ENCODE data around the gene VPS54.

VPS54 gene

DNA sequence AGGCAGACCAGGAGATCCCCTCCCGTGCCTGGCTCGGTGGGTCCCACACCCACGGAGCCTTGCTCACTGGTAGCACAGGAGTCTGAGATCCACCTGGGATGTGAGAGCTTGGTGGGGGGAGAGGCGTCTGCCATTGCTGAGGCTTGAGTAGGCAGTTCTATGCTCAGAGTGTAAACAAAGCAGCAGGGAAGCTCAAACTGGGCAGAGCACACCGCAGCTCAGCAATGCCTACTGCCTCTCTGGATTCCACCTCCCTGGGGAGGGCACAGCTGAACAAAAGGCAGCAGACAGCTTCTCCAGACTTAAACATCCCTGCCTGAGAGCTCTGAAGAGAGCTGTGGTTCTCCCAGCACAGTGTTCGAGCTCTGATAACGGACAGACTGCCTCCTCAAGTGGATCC is 92.4 kb downstream of the VPS54 start:
- DNase-seq (ENCODE audit: insufficient read length, low spot score) (no peak), FAIRE-seq (no peak)
- TF ChIP-seq, protein P1, sequence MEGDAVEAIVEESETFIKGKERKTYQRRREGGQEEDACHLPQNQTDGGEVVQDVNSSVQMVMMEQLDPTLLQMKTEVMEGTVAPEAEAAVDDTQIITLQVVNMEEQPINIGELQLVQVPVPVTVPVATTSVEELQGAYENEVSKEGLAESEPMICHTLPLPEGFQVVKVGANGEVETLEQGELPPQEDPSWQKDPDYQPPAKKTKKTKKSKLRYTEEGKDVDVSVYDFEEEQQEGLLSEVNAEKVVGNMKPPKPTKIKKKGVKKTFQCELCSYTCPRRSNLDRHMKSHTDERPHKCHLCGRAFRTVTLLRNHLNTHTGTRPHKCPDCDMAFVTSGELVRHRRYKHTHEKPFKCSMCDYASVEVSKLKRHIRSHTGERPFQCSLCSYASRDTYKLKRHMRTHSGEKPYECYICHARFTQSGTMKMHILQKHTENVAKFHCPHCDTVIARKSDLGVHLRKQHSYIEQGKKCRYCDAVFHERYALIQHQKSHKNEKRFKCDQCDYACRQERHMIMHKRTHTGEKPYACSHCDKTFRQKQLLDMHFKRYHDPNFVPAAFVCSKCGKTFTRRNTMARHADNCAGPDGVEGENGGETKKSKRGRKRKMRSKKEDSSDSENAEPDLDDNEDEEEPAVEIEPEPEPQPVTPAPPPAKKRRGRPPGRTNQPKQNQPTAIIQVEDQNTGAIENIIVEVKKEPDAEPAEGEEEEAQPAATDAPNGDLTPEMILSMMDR (IDR thresholded peaks at IDR 0.05; ENCODE audit: insufficient read depth, missing control alignments): no peak

DNA sequence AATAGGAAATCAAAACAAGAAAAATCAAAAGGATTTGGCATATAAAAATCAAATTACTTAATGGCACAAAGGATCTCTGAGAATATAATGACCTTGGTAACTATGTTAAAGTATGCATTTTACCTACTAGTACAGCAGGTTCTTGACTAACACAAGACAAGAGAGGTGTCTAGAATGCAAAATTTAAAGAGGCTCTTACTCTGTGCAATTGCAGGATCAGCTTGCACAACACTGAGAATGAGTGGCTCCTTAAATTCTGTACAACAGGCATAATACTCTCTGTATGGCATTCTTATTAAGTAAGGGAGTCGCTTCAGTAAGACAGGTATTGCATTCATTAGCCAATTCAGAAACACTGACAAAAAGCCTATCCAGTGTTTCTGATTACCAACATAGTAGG is 104.9 kb downstream of the VPS54 start:
- no peak for FAIRE-seq
- TF ChIP-seq, protein P1 (IDR thresholded peaks at IDR 0.05; ENCODE audit: insufficient read depth, missing control alignments): no peak
- DNase-seq (ENCODE audit: insufficient read length, low spot score): no peak

DNA sequence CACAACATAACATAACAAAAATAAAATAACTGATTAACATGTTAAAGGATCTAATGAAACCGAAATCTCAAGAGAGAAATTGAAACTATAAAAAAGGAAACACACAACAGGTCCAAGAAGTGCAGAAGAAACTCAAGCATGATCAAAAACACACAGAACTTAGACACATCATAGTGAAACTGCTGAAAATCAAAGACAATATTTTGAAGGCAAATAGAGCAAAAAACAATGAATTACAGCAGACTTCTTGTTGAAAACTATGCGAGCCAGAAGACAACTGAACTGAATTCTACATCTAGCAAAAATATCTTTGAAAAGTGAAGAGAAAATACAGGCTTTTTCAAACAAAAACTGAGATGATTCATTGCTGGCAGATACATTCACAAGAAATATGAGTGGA is 116.2 kb downstream of the VPS54 start:
- TF ChIP-seq, protein P1 (IDR thresholded peaks at IDR 0.05; ENCODE audit: insufficient read depth, missing control alignments): no peak
- FAIRE-seq (no peak), DNase-seq (ENCODE audit: insufficient read length, low spot score) (no peak)

DNA sequence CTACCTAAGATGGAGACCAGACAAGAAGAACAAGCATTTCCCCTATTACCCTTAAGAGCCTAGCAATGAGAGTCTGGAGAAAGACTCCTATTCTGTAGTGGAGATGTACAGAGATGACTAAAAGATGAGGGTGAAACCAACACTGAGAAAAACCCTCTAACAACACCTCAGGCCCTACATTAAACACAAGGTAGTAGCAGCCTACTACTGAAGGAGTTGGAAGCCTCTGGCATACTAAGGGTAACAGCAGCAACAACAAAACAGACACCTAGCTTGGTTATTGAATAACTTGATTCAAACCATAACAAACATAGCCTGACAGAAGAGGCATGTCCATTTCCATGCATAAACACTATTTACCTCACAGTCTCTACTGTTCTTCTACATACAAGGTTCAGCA is 117.1 kb downstream of the VPS54 start:
- DNase-seq (ENCODE audit: insufficient read length, low spot score) (no peak), FAIRE-seq (no peak)
- TF ChIP-seq, protein P1 (IDR thresholded peaks at IDR 0.05; ENCODE audit: insufficient read depth, missing control alignments): no peak

DNA sequence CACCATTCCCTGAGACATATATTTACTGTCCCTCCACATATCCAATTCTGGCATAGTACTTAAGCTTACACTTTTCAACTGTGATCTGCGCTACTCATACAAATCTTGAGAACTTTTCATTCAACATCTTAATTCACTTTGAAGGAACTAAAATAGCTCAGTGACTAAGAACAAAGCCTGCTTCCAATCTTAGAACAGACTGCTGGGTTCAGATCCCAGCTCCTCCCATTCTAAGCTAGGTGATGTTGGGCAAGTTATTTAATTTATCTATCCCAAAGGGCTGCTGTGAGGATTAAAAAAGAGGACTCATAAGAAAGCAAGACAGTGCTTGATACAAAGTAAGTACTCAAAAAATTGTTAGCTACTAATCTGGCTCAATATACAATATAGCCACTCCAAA is 119.6 kb downstream of the VPS54 start:
- TF ChIP-seq, protein P1 (IDR thresholded peaks at IDR 0.05; ENCODE audit: insufficient read depth, missing control alignments): no peak
- FAIRE-seq (no peak), DNase-seq (ENCODE audit: insufficient read length, low spot score) (no peak)

DNA sequence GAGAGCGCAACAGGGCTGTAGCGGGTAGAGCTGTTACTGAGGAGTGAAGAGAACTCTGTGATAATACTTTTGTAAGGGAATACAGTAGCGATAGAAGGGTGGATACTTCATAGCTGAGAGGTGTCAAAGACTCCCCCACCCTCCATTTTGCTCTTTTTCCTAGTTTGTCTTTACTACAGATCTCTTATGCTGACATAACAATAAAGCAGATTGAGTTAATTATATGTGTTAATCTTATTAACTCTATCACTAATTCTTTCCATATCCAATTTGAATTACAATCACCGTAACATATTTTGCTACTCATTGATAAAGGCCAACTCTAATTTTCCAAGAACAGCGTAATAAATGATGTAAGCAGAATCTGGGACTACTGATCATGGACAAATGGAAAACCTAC is 120.4 kb downstream of the VPS54 start:
- TF ChIP-seq, protein P1 (IDR thresholded peaks at IDR 0.05; ENCODE audit: insufficient read depth, missing control alignments): no peak
- DNase-seq (ENCODE audit: insufficient read length, low spot score) (no peak), FAIRE-seq (peak; percentile 35)

DNA sequence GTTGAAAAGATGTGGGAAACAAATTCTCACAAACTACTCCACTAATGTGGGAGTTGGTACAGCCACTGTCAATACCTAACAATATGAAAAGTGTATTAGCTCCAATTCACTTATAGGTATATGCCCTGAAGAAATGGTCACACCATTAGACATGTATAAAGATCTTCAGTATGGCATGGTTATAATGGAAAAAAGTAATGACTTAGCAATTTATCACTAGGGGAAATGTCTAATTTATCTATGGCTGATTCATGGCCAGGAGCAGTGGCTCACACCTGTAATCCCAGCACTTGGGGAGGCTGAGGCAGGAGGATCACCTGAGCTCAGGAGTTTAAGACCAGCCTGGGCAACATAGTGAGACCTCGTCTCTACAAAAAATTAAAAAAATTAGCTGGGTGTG is 125.1 kb downstream of the VPS54 start:
- TF ChIP-seq, protein P1 (IDR thresholded peaks at IDR 0.05; ENCODE audit: insufficient read depth, missing control alignments): no peak
- FAIRE-seq: no peak
- no peak for DNase-seq (ENCODE audit: insufficient read length, low spot score)

Data from D721Med (cell line).